ENCODE data around the gene KCNH5. TPM values are rescaled to one million over a fixed set of nuclear protein-coding genes. Genes with fewer than 3 reads are reported as not detected.

Gene KCNH5
- total RNA-seq, 4 donors from 2014 or later, result not detected

- Histone ChIP-seq H3K4me3 (no peak overlapping the region), H3K27me3 (no peaks in the 10 kb centered on the region), H3K36me3 (no peaks in the 10 kb centered on the region), H3K27ac (no peak overlapping the region), H3K4me1 (no peaks in the 10 kb centered on the region), H3K9me3 (no peaks in the 10 kb centered on the region)
- TF ChIP-seq POLR2A (IDR thresholded peaks at IDR 0.05), result no peak
- TF ChIP-seq, protein P1, sequence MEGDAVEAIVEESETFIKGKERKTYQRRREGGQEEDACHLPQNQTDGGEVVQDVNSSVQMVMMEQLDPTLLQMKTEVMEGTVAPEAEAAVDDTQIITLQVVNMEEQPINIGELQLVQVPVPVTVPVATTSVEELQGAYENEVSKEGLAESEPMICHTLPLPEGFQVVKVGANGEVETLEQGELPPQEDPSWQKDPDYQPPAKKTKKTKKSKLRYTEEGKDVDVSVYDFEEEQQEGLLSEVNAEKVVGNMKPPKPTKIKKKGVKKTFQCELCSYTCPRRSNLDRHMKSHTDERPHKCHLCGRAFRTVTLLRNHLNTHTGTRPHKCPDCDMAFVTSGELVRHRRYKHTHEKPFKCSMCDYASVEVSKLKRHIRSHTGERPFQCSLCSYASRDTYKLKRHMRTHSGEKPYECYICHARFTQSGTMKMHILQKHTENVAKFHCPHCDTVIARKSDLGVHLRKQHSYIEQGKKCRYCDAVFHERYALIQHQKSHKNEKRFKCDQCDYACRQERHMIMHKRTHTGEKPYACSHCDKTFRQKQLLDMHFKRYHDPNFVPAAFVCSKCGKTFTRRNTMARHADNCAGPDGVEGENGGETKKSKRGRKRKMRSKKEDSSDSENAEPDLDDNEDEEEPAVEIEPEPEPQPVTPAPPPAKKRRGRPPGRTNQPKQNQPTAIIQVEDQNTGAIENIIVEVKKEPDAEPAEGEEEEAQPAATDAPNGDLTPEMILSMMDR (IDR thresholded peaks at IDR 0.05 in 4 of 5, conservative IDR thresholded peaks at IDR 0.05 in 1 of 5), result no peak
- intact Hi-C loops (cut with DNase I; ENCODE audit: low total_unique reads) (no loop called here), in situ Hi-C loops (cut with MboI; ENCODE audit: low sequenced_read_pairs in 4 of 4) (no loop called here)
- DNase-seq (no peak), ATAC-seq (no peak)
Measured at GRCh38 chr14:62914873-62915272, 130.4 kb downstream of the KCNH5 start.

DNA sequence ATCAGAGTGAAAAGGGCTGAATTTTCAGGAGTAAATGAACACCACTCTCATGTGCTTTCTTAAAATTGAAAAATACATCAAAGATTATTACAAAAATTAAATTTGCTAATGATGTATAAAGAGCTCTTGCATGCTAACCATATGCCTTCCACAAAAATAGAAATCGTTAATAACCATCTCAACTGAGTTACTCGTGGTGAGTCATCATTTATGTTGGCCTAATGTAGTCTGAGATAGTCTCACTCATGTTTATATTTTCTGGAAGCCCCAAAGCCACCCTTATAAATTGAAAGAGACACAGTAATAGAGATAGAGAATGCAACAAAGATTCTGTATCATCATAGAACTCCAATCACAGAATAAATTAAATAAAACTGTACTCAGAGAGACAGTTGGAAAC, 131.2 kb downstream of the KCNH5 start:
- H3K27me3 ChIP-seq, result no peaks in the 10 kb centered on the region
- H3K27ac ChIP-seq, result no peak overlapping the region
- no peaks in the 10 kb centered on the region for H3K9me3 ChIP-seq
- TF ChIP-seq, protein P1 (IDR thresholded peaks at IDR 0.05 in 4 of 5, conservative IDR thresholded peaks at IDR 0.05 in 1 of 5), result no peak
- TF ChIP-seq POLR2A (IDR thresholded peaks at IDR 0.05), result no peak
- in situ Hi-C loops (cut with MboI; ENCODE audit: low sequenced_read_pairs in 4 of 4), result no loop called here
- DNase-seq, result no peak
- H3K4me3 ChIP-seq, result no peak overlapping the region
- intact Hi-C loops (cut with DNase I; ENCODE audit: low total_unique reads), result no loop called here
- H3K4me1 ChIP-seq, result no peaks in the 10 kb centered on the region
- ATAC-seq, result no peak
- no peaks in the 10 kb centered on the region for H3K36me3 ChIP-seq

- in situ Hi-C loops (cut with MboI; ENCODE audit: low sequenced_read_pairs in 4 of 4) (no loop called here), intact Hi-C loops (cut with DNase I; ENCODE audit: low total_unique reads) (no loop called here)
- no peaks in the 10 kb centered on the region for H3K4me1 ChIP-seq
- ATAC-seq (no peak), DNase-seq (no peak)
- H3K9me3 ChIP-seq, result no peaks in the 10 kb centered on the region
- H3K27ac ChIP-seq, result no peak overlapping the region
- H3K36me3 ChIP-seq, result no peaks in the 10 kb centered on the region
- H3K27me3 ChIP-seq, result no peaks in the 10 kb centered on the region
- no peak overlapping the region for H3K4me3 ChIP-seq
- TF ChIP-seq, protein P1 (IDR thresholded peaks at IDR 0.05 in 4 of 5, conservative IDR thresholded peaks at IDR 0.05 in 1 of 5), result no peak
- no peak for TF ChIP-seq POLR2A (IDR thresholded peaks at IDR 0.05)
Measured at GRCh38 chr14:62908506-62908905, 136.8 kb downstream of the KCNH5 start.

- Histone ChIP-seq H3K9me3 (no peaks in the 10 kb centered on the region), H3K36me3 (no peaks in the 10 kb centered on the region), H3K4me1 (no peaks in the 10 kb centered on the region), H3K4me3 (no peak overlapping the region), H3K27me3 (no peaks in the 10 kb centered on the region), H3K27ac (no peak overlapping the region)
- ATAC-seq (no peak), DNase-seq (no peak)
- intact Hi-C loops (cut with DNase I; ENCODE audit: low total_unique reads) (no loop called here), in situ Hi-C loops (cut with MboI; ENCODE audit: low sequenced_read_pairs in 4 of 4) (no loop called here)
- no peak for TF ChIP-seq POLR2A (IDR thresholded peaks at IDR 0.05)
Measured at GRCh38 chr14:62905566-62905965, 139.7 kb downstream of the KCNH5 start.

GRCh38 chr14:62897771-62898170, 147.5 kb downstream of the KCNH5 start:
- Histone ChIP-seq H3K36me3 (no peaks in the 10 kb centered on the region), H3K4me1 (no peaks in the 10 kb centered on the region), H3K27me3 (no peaks in the 10 kb centered on the region), H3K27ac (no peak overlapping the region), H3K9me3 (no peaks in the 10 kb centered on the region), H3K4me3 (no peak overlapping the region)
- intact Hi-C loops (cut with DNase I; ENCODE audit: low total_unique reads), result no loop called here
- in situ Hi-C loops (cut with MboI; ENCODE audit: low sequenced_read_pairs in 4 of 4), result no loop called here
- TF ChIP-seq, protein P1 (IDR thresholded peaks at IDR 0.05 in 4 of 5, conservative IDR thresholded peaks at IDR 0.05 in 1 of 5), result no peak
- no peak for TF ChIP-seq POLR2A (IDR thresholded peaks at IDR 0.05)
- ATAC-seq (no peak), DNase-seq (no peak)

All from gastrocnemius medialis (tissue), 4 donors.